Colon (tissue), 2 donors: ENCODE measurements around the gene DNMT3A.
"Not testable (repeated sequence)": the region's sequence is repeated elsewhere in the genome, so short reads cannot be mapped to it uniquely, and the experiment has no call there.

ENCODE experiments used
- FAIRE-seq: peaks from 2 replicates; lab custom pipeline; 2012; peaks lifted over from hg19 to GRCh38; lab: Jason Lieb, UNC
- donor health status: control.
- donor health status: control.

The DNMT3A gene

GRCh38 chr2:25283921-25284320, 57.8 kb downstream of the DNMT3A start:
- no peak for FAIRE-seq

DNA sequence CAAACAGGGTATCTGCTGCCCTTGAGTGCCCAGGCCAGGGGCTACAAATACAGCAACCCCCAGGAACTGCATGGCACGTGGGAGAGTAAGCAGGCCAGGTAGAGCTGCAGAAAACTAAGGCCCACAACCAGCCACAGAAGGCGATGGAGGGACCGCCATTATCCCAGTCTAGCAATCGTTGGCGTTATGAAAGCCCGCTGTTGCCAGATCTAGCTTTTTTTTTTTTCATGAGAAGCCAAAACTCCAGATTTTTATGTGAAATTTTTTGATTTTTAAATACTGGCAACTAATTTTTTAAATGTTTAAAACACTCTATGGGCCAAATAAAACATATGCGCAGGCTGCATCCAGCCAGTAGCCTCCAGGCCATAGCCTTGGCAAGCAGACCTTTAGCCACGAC, 59.8 kb downstream of the DNMT3A start:
- FAIRE-seq, result no peak

GRCh38 chr2:25281522-25281921, 60.2 kb downstream of the DNMT3A start:
- no peak for FAIRE-seq

- FAIRE-seq, result no peak
Measured at GRCh38 chr2:25280051-25280687, 61.6 kb downstream of the DNMT3A start.

DNA sequence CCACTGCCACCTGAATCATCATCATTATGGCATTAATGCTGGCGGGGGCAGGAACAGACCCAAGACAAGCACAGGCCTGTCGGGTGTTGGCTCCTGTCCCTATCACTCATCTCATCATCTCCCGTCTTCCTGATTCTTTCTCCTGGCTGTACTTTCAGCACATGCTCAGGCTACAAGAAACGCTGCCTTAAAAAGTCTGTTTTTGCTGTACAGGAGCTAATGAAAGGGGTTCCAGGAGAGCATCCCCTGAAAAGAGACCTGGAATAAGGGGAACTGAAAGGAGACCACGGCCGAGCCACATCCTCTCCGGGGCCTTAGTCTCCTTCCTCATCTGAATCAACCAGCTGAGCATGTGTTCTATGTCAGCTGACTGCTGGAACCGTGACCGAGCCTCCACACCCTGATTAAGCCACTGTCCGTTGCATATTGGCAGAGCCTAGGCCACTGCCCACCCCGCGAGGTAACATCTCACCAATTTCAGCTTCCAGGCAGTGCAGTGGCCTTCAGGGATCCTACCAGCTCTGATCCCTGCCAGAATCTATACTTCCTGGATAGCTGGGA, 62.6 kb downstream of the DNMT3A start:
- no peak for FAIRE-seq

GRCh38 chr2:25276569-25277465, 64.9 kb downstream of the DNMT3A start:
- FAIRE-seq, result no peak

- FAIRE-seq, result no peak
Measured at GRCh38 chr2:25275575-25275965, 66.2 kb downstream of the DNMT3A start.

- FAIRE-seq, result no peak
Measured at GRCh38 chr2:25274868-25275574, 66.7 kb downstream of the DNMT3A start.

GRCh38 chr2:25273985-25274535, 67.7 kb downstream of the DNMT3A start:
- no peak for FAIRE-seq

DNA sequence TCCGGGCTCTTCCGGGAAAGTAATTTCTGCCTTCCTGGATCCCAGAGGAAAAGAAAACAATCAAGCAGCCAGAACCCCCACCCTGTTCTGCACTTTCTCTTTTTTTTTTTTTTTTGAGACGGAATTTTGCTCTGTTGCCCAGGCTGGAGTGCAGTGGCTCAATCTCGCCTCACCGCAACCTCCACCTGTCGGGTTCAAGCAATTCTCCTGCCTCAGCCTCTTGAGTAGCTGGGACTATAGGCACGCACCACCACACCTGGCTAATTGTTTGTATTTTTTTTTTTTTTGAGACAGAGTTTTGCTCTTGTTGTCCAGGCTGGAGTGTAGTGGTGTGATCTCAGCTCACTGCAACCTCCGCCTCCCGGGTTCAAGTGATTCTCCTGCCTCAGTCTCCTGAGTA, 69.0 kb downstream of the DNMT3A start:
- FAIRE-seq, result not testable (repeated sequence)

DNA sequence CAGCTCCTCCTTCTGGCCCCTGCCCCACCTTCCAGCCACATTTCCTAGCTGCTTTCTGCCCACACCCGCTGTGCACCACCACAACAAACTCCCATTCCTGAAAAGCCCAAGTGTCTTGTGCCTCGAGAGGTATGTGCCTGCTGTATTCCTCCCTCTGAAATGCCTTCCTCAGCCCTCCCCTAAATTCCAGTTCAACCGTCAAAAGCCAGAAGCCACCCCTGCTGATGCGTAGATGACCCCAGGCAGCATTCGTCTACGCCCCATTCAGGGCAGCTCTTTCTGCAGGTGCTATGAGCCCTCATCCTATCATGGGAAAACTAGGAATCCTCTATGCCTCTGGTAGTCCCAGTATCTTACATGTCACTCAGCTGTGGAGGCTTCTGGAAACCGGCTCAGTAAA, 71.7 kb downstream of the DNMT3A start:
- FAIRE-seq, result no peak

- FAIRE-seq, result no peak
Measured at GRCh38 chr2:25269233-25269632, 72.5 kb downstream of the DNMT3A start.

- FAIRE-seq, result no peak
Measured at GRCh38 chr2:25268139-25268538, 73.6 kb downstream of the DNMT3A start.

DNA sequence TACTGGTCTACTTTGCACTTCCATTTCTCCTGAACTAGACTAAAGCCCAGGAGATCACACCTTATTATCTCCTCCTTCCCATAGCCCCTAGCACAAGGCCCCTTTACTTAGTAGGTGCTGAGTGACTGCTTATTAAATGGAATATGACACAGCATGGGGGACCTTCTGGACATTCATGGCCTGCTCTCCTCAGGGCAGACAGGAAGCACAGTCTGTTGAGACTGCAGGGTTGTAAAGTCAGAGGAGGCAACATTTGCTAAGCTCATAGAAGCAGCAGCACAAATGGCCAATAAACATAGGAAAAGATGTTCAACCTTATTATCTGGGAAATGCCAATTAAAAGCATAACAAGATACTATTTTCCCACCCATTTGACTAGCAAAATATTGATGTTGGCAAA, 75.3 kb downstream of the DNMT3A start:
- FAIRE-seq, result no peak

GRCh38 chr2:25265802-25266201, 75.9 kb downstream of the DNMT3A start:
- FAIRE-seq, result no peak

DNA sequence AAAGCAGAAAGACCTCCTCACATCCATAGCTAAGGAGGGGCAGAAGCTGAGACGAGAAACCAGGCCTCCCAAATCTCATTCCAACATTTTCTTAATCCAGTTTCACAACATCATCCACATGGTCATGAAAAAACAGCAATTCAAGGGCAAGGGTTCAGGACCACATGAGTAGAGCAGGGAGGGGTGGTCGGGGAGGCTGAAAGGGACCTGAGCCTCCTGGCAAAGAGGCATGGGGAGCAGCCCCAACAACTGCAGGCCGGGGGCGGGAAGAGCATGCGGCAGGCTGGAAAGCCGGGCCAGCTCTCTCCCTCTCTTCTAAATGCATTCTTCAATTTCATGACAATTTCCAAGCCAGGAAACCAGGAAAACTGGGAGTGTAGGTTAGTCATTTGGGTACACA, 76.7 kb downstream of the DNMT3A start:
- FAIRE-seq, result no peak

- no peak for FAIRE-seq
Measured at GRCh38 chr2:25262288-25262687, 79.4 kb downstream of the DNMT3A start.

DNA sequence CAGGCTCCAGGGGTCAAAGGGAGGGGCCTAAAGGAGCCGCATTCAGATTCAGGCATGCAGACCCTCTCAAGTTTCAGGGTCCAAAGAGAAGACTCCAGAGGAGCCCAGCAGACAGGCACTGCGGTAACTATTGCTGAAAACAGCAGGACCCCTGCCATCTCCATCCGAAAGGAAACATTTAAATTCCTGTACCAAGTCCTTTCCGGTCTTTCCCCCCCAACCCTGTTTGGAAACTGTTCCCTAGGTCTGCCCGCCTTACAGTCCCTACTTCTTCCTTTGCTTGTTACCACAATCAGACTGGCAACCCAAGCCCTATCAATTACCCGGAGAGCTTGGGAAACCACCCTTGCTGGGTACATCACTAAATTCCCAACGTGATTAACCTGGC, 82.0 kb downstream of the DNMT3A start:
- FAIRE-seq, result no peak

- FAIRE-seq, result no peak
Measured at GRCh38 chr2:25258847-25259736, 82.6 kb downstream of the DNMT3A start.

DNA sequence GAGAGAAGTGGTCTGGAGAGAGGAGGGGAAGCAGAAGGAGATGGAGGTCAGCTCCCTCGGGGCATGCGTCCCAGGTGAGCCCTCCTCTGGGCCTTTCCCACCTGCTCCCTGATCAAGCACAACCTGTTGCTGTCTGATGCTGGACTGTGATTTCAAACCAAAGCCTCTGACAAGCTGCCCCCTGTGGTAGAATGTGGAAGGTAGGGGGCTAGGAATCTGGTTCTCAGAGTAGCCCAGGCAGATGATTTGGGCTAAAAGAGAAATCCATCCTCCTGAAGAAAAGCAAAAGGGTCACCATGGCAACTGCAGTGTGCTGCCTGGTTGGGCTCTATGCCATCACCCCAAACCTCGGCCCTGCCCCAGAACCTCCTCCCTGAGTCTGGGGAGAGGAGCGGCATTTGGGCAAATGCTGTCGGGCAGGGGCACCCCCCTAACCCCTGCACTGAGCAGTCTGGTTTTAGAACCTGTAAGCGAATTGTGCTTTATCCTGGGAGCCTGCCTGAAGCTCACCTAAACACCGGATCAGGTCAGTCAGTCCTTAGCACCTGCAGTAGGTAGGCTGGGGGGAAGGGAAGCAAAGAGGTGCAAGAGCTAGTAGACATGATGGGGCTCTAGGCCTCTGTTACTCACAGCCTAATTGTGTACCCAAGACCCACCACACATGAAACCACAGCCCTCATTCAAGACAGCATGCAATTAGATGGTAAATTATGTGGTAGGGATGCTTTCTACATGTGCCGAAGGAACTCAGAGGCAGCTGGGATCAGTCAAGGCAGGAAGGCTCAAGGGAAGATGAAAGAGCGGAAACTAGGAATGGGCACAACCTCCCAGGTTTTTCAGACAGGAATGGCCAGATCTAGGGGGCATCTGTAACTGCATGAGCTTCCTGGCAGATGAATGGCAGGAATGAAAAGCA, 83.5 kb downstream of the DNMT3A start:
- no peak for FAIRE-seq
